ENCODE data around the gene CEMP1.

CEMP1 gene

GRCh38 chr16:2520784-2521531 is 10.2 kb downstream of the CEMP1 start:
- in situ Hi-C loops (cut with MboI; ENCODE audit: low sequenced_read_pairs), result no loop called here

- in situ Hi-C loops (cut with MboI; ENCODE audit: low sequenced_read_pairs), result no loop called here
These were observed 11.0 kb downstream of the CEMP1 start, which contains the start of gene AMDHD2 for GRCh38 chr16:2520097-2520783. Gene AMDHD2 (plus strand): TSS chr16:2520371. CDS start chr16:2520459, 88 bp downstream.

- in situ Hi-C loops (cut with MboI; ENCODE audit: low sequenced_read_pairs), result no loop called here
These were observed 11.5 kb downstream of the CEMP1 start for GRCh38 chr16:2519711-2520080.

GRCh38 chr16:2518823-2519710 is 12.1 kb downstream of the CEMP1 start:
- in situ Hi-C loops (cut with MboI; ENCODE audit: low sequenced_read_pairs), result no loop called here

GRCh38 chr16:2517954-2518605 is 13.1 kb downstream of the CEMP1 start:
- in situ Hi-C loops (cut with MboI; ENCODE audit: low sequenced_read_pairs), result no loop called here

GRCh38 chr16:2516391-2517240 is 14.6 kb downstream of the CEMP1 start:
- in situ Hi-C loops (cut with MboI; ENCODE audit: low sequenced_read_pairs), result no loop called here

- in situ Hi-C loops (cut with MboI; ENCODE audit: low sequenced_read_pairs), result no loop called here
These were observed 15.9 kb downstream of the CEMP1 start for GRCh38 chr16:2515180-2515851.

GRCh38 chr16:2514333-2515179 is 16.7 kb downstream of the CEMP1 start:
- in situ Hi-C loops (cut with MboI; ENCODE audit: low sequenced_read_pairs), result no loop called here

GRCh38 chr16:2513405-2514332 is 17.5 kb downstream of the CEMP1 start, which contains the start of gene ATP6V0C:
Gene ATP6V0C (plus strand): TSS chr16:2513952. CDS start chr16:2514104, 152 bp downstream.
- in situ Hi-C loops (cut with MboI; ENCODE audit: low sequenced_read_pairs), result no loop called here

- in situ Hi-C loops (cut with MboI; ENCODE audit: low sequenced_read_pairs), result no loop called here
These were observed 18.3 kb downstream of the CEMP1 start for GRCh38 chr16:2512735-2513404.

- in situ Hi-C loops (cut with MboI; ENCODE audit: low sequenced_read_pairs), result no loop called here
These were observed 19.0 kb downstream of the CEMP1 start for GRCh38 chr16:2511996-2512734.

GRCh38 chr16:2511128-2511800 is 19.9 kb downstream of the CEMP1 start:
- in situ Hi-C loops (cut with MboI; ENCODE audit: low sequenced_read_pairs), result no loop called here

- in situ Hi-C loops (cut with MboI; ENCODE audit: low sequenced_read_pairs), result no loop called here
These were observed 22.3 kb downstream of the CEMP1 start for GRCh38 chr16:2508722-2509400.

- in situ Hi-C loops (cut with MboI; ENCODE audit: low sequenced_read_pairs), result no loop called here
These were observed 23.5 kb downstream of the CEMP1 start for GRCh38 chr16:2507665-2508064.

GRCh38 chr16:2507052-2507659 is 24.1 kb downstream of the CEMP1 start:
- in situ Hi-C loops (cut with MboI; ENCODE audit: low sequenced_read_pairs), result no loop called here
